Measurements from ENCODE around the gene P3R3URF.

GRCh38 chr1:46153732-46154131, 22.6 kb downstream of the P3R3URF start:
- no peak for TF ChIP-seq NR2F6 (CRISPR knock-in tag; IDR thresholded peaks at IDR 0.05)
- TF ChIP-seq SMAD1 (IDR thresholded peaks at IDR 0.05; ENCODE audit: low read depth, low read length, partially characterized antibody) = no peak
- TF ChIP-seq NR2C1 (IDR thresholded peaks at IDR 0.05) = no peak
- TF ChIP-seq NR2C1 (tag; IDR thresholded peaks at IDR 0.05) = no peak
- no peak for TF ChIP-seq E2F8 (IDR thresholded peaks at IDR 0.05; ENCODE audit: low read depth, partially characterized antibody)
